ENCODE data around the gene TAS1R2.

- TF ChIP-seq CTCF (IDR thresholded peaks at IDR 0.05) = no peak
- no peak for TF ChIP-seq EZH2 (IDR thresholded peaks at IDR 0.05)
These were observed 40.0 kb upstream of the TAS1R2 start for GRCh38 chr1:18899363-18900049.

All from neural progenitor cell (in vitro differentiated cells).